ENCODE measurements around the gene TSFM.

The TSFM gene

GRCh38 chr12:57800965-57801364 lies 18.4 kb downstream of the TSFM start:
- no peak overlapping the region for H3K4me3 ChIP-seq (ENCODE audit: low read depth, low read length)
- TF ChIP-seq CTCF (IDR thresholded peaks at IDR 0.05; ENCODE audit: low read depth, low read length): no peak

DNA sequence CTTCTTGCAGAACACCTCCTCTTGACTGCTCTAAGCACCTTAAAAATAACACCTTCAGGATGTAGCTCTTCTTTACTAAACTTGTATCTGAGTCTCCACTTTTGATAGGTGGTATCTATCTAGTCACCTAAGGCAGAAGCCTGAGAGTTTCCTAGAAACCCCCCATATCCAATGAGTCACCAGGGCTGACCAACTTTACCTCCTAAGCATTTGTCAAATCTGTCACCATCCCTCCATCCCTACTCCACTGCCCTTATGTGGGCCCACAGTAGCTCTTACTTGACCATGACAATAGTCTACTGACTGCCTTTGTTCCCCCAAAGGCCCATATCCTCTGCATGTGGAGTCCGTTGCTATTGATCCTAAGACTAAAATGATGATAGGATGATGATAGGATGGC lies 20.0 kb downstream of the TSFM start:
- no peak overlapping the region for H3K4me3 ChIP-seq (ENCODE audit: low read depth, low read length)
- no peak for TF ChIP-seq CTCF (IDR thresholded peaks at IDR 0.05; ENCODE audit: low read depth, low read length)

DNA sequence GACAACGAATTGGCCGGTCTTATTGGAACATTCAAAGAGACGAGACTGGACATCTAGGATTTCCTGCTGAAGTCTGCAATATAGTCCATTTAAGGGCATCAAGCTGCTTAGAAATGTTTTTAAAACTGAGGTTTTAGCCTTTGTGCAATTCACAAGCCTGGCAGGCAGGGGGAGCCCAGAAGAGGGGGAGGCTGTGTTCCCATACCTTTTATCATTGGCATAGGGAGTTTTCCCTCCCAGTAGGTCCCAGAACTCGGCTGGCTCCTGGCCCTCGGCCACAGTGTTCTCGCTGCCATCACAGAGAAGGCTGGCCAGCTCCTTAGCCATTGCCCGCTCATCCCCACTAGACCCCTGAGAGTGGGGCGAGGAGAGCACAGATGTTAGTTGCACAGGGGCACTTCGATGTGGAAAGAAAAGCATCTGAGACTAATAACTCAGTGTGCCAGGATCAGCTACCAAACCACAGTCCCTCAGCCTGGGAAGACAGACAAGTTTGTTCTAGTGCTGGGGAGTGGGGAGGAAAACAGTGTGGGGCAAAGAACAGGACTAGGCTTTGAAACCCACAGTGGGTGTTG lies 20.8 kb downstream of the TSFM start:
- peak; percentile 88 for TF ChIP-seq CTCF (IDR thresholded peaks at IDR 0.05; ENCODE audit: low read depth, low read length)
- no peak overlapping the region for H3K4me3 ChIP-seq (ENCODE audit: low read depth, low read length)

GRCh38 chr12:57806677-57807076 lies 24.1 kb downstream of the TSFM start:
- TF ChIP-seq CTCF (IDR thresholded peaks at IDR 0.05; ENCODE audit: low read depth, low read length): no peak
- H3K4me3 ChIP-seq (ENCODE audit: low read depth, low read length): no peak overlapping the region

DNA sequence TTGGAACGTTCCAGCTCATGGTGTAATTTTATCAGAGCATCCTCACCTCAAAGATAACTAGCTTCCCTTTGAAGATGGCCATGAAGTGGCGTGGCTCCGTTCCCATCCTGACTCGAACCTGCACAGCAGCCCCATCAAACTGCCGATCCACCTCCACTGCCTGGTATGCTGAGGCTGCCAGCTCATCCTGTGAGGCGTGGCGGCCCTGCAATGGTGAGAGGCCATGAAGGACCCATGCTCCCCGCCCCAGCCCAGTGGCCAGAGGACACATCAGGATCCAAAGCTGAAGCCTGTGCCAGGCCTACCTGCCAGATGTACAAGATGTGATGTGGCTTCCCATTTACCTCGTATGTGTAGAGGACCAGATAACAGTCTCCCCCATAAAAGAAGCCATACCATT lies 24.7 kb downstream of the TSFM start:
- H3K4me3 ChIP-seq (ENCODE audit: low read depth, low read length): no peak overlapping the region
- TF ChIP-seq CTCF (IDR thresholded peaks at IDR 0.05; ENCODE audit: low read depth, low read length): no peak

GRCh38 chr12:57808351-57808750 lies 25.8 kb downstream of the TSFM start:
- no peak for TF ChIP-seq CTCF (IDR thresholded peaks at IDR 0.05; ENCODE audit: low read depth, low read length)
- H3K4me3 ChIP-seq (ENCODE audit: low read depth, low read length): no peak overlapping the region

DNA sequence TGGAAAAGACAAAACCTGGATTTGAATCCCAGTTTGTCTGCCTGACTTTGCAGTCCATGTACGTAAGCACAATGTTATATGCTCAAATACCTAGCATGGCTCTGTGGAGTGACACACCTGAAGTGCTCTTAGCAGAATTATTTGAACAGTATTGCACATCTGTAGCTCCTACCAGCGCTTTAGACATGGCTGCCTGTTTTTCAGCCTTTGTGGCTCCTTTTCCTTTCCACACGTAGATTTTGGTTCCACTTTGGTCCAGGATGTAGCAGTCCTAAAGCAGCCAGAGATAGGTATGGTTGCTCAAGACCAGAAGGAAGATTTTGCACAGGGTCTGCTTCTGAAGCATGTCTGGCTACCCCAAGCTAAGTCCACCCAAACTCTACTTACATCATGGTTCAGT lies 26.8 kb downstream of the TSFM start:
- H3K4me3 ChIP-seq (ENCODE audit: low read depth, low read length): no peak overlapping the region

More for the DNA sequence above, 26.8 kb downstream of the TSFM start:
- no peak for TF ChIP-seq CTCF (IDR thresholded peaks at IDR 0.05; ENCODE audit: low read depth, low read length)
